ENCODE data around the gene CDAN1. TPM values are rescaled to one million over a fixed set of nuclear protein-coding genes. Genes with fewer than 3 reads are reported as not detected.

CDAN1 gene
- total and polyA plus RNA-seq, 2 of the 4 experiments (the other 2 are of a cell fraction), result 4.7 to 5.6 TPM

GRCh38 chr15:42735382-42736165 lies 1.4 kb downstream of the CDAN1 start:
- peaks cover 43% of the 10 kb centered on the region for H3K36me3 ChIP-seq (ENCODE audit: control insufficient read depth, insufficient read depth, low read length)
- TF ChIP-seq CTCF (conservative IDR thresholded peaks at IDR 0.05; ENCODE audit: low read depth, low read length) (no peak), USF2 (IDR thresholded peaks at IDR 0.05; ENCODE audit: low read depth, low read length) (no peak), NFE2L2 (IDR thresholded peaks at IDR 0.05; ENCODE audit: low read depth, low read length) (no peak), BHLHE40 (IDR thresholded peaks at IDR 0.05; ENCODE audit: low read depth, low read length) (no peak), CEBPB (IDR thresholded peaks at IDR 0.05; ENCODE audit: low read depth, low read length) (no peak), MXI1 (IDR thresholded peaks at IDR 0.05; ENCODE audit: borderline replicate concordance, low read depth, low read length) (no peak), POLR2A (IDR thresholded peaks at IDR 0.05; ENCODE audit: low read depth, low read length) (no peak), MAZ (IDR thresholded peaks at IDR 0.05; ENCODE audit: borderline replicate concordance, low read depth, low read length) (no peak), RAD21 (IDR thresholded peaks at IDR 0.05; ENCODE audit: low read length) (no peak), SMC3 (IDR thresholded peaks at IDR 0.05; ENCODE audit: low read depth, low read length) (no peak), RFX5 (IDR thresholded peaks at IDR 0.05; ENCODE audit: low read depth, low read length) (no peak), FOS (IDR thresholded peaks at IDR 0.05; ENCODE audit: low read depth, low read length) (no peak), MAFK (IDR thresholded peaks at IDR 0.05; ENCODE audit: low read depth, low read length) (no peak), ELK1 (IDR thresholded peaks at IDR 0.05; ENCODE audit: borderline replicate concordance, low read depth, low read length) (no peak), CHD1 (IDR thresholded peaks at IDR 0.05; ENCODE audit: low read depth, low read length) (no peak)

More at GRCh38 chr15:42735382-42736165, 1.4 kb downstream of the CDAN1 start:
- peaks cover 11% of the 10 kb centered on the region; the same call in 1 of the 2 replicates for H3K9me1 ChIP-seq (ENCODE audit: insufficient read depth, low read length)
- no peak for DNase-seq
- peak overlapping the region; percentile 100 for H2AFZ ChIP-seq (replicated peaks; ENCODE audit: low read length, poor library complexity)
- peaks cover 20 to 22% of the 10 kb centered on the region in 2 experiments for H3K79me1 ChIP-seq (ENCODE audit: low read depth in 1 of 2, low read length in 2 of 2)
- intact Hi-C loops (cut with micrococcal nuclease) (loop anchor here (1.0 kb wide), 1 partner anchor 191 kb away; no protein-coding TSS in a partner anchor), dilution Hi-C loops (cut with HindIII; ENCODE audit: low sequenced_read_pairs, unreplicated experiment) (no loop called here), in situ Hi-C loops (cut with MboI; ENCODE audit: low sequenced_read_pairs) (no loop called here)
- H4K5ac ChIP-seq (ENCODE audit: low read depth, low read length), result no peak overlapping the region
- H4K91ac ChIP-seq (ENCODE audit: insufficient read depth, low read depth, low read length), result no peak overlapping the region
- H2BK5ac ChIP-seq (ENCODE audit: low read depth, low read length, poor library complexity, severe bottlenecking), result no peak overlapping the region
- peaks cover 11% of the 10 kb centered on the region for H4K20me1 ChIP-seq (ENCODE audit: insufficient read depth, low read length)
- no TSS peak for BruUV-seq (replicated peaks)
- peak overlapping the region; percentile 34 for H3K27ac ChIP-seq (ENCODE audit: insufficient read depth, low read length)
- H3K4ac ChIP-seq (ENCODE audit: low read depth, low read length), result no peak overlapping the region
- peak overlapping the region; percentile 95 for H2AK9ac ChIP-seq (replicated peaks; ENCODE audit: low read depth, low read length, poor library complexity)
- CTCF ChIA-PET, result interaction anchor here (1.4 kb wide), 1 partner anchor 191 kb away, joined by 5 read pairs; no protein-coding TSS in a partner anchor
- H2BK120ac ChIP-seq (ENCODE audit: low read depth, low read length), result no peak overlapping the region
- H3K9me3 ChIP-seq (ENCODE audit: control insufficient read depth, insufficient read depth, low read length), result no peaks in the 10 kb centered on the region
- H4K8ac ChIP-seq (ENCODE audit: low read depth in 2 of 2, low read length in 2 of 2), result no peak overlapping the region
- no peaks in the 10 kb centered on the region for H3K27me3 ChIP-seq (ENCODE audit: control insufficient read depth, insufficient read depth, low read length)
- no peak overlapping the region for H3K18ac ChIP-seq (ENCODE audit: low read depth, low read length)
- peak overlapping the region; percentile 2; the same call in 1 of the 2 replicates for H3K14ac ChIP-seq (replicated peaks; ENCODE audit: low read depth, low read length)
- H3K4me3 ChIP-seq (ENCODE audit: insufficient read depth, low read depth, low read length), result peak overlapping the region; percentile 90
- peaks cover 8% of the 10 kb centered on the region for H3K4me1 ChIP-seq (ENCODE audit: control insufficient read depth, insufficient read depth, low read length)
- no peak overlapping the region for H3K56ac ChIP-seq (ENCODE audit: extremely low read depth, insufficient read depth, low read length)
- 100% methylated on average over 1 of the region's 19 CpGs; no CpG with 5 or more reads in 1 of the 2 experiments for WGBS, 2 experiments (ENCODE audit: extremely low coverage in 2 of 2, insufficient read length in 1 of 2)
- peak overlapping the region; percentile 61 for H3K9ac ChIP-seq (ENCODE audit: low read depth, low read length)
- ATAC-seq (ENCODE audit: low read depth), result no peak
- H3K4me2 ChIP-seq (ENCODE audit: low read depth, low read length), result peak overlapping the region; percentile 73
- POLR2A ChIA-PET (ENCODE audit: unreplicated experiment), result no interaction called here
- no peak overlapping the region for H2BK20ac ChIP-seq (ENCODE audit: low read depth, low read length)
- no peak overlapping the region for H2BK15ac ChIP-seq (ENCODE audit: low read depth, low read length)
- peak overlapping the region; percentile 81 for H3K23ac ChIP-seq (ENCODE audit: low read depth, low read length)
- H2AK5ac ChIP-seq (ENCODE audit: low read depth, low read length), result peak overlapping the region; percentile 43

All from IMR-90 (cell line).